ENCODE data around the gene PAPPA2.

DNA sequence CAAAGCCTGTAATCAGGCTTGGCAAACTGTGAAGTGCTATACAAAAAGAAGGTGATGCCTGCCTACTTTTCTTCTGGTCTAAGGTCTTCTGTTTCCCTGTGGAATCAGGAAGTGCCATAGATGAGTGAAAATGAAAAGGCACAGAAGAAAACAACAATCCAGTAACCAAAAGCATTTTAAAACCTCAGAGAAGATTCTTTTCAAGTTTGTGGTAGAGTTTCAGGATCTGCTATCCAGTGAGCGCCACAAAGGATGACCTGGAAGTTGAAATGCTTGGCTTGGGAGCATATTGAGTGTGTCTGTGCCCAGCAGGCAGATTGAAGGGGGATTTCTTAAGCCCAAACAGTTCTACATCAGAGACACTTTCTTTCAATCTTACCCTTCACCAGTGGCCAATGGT lies 272.2 kb downstream of the PAPPA2 start:
- no peak for TF ChIP-seq POLR2A (IDR thresholded peaks at IDR 0.05; ENCODE audit: low read length)
- no peak for TF ChIP-seq GATA1 (IDR thresholded peaks at IDR 0.05; ENCODE audit: low read depth, low read length)
